Tongue (tissue), 2 donors: Measurements from ENCODE around the gene WDR35. TPM values are rescaled to one million over a fixed set of nuclear protein-coding genes. Genes with fewer than 3 reads are reported as not detected.

ENCODE experiments used
- DNase-seq: peaks from one replicate; pipeline ENCODE4 v3.0.0-alpha.2; 2015
- total RNA-seq: library from RNA; depleted of rRNA; stranded (reverse); fragments of >200 nt; gene quantifications from one replicate; pipeline ENCODE4 v1.2.3, GENCODE V29; 2014

The WDR35 gene
- total RNA-seq, 1 donor from 2014 or later, result 14.0 TPM

- DNase-seq, result no peak
Observed at GRCh38 chr2:19870792-19871191, 119.1 kb downstream of the WDR35 start.

GRCh38 chr2:19868701-19869580 is 121.0 kb downstream of the WDR35 start:
- DNase-seq, result peak; percentile 80

- no peak for DNase-seq
Observed at GRCh38 chr2:19868224-19868623, 121.7 kb downstream of the WDR35 start.

- DNase-seq, result no peak
Observed at GRCh38 chr2:19866771-19867170, 123.1 kb downstream of the WDR35 start.

- DNase-seq, result no peak
Observed at GRCh38 chr2:19865151-19865550, 124.8 kb downstream of the WDR35 start.

GRCh38 chr2:19864381-19864780 is 125.5 kb downstream of the WDR35 start:
- DNase-seq, result no peak

- DNase-seq, result peak; percentile 76
Observed at GRCh38 chr2:19863303-19864041, 126.4 kb downstream of the WDR35 start.

GRCh38 chr2:19861813-19862212 is 128.1 kb downstream of the WDR35 start:
- DNase-seq, result no peak

Other genes starting within 250 kb of the WDR35 start
- 15.3 TPM for gene TTC32, start 88.1 kb downstream of the WDR35 start, total RNA-seq
- gene MATN3, start 22.6 kb upstream of the WDR35 start, total RNA-seq, result 0.41 TPM
- 190 TPM for gene LAPTM4A, start 61.5 kb upstream of the WDR35 start, total RNA-seq
- 44.2 TPM for gene SDC1, start 235.0 kb upstream of the WDR35 start, total RNA-seq